ENCODE data around the gene LZIC.

LZIC gene

DNA sequence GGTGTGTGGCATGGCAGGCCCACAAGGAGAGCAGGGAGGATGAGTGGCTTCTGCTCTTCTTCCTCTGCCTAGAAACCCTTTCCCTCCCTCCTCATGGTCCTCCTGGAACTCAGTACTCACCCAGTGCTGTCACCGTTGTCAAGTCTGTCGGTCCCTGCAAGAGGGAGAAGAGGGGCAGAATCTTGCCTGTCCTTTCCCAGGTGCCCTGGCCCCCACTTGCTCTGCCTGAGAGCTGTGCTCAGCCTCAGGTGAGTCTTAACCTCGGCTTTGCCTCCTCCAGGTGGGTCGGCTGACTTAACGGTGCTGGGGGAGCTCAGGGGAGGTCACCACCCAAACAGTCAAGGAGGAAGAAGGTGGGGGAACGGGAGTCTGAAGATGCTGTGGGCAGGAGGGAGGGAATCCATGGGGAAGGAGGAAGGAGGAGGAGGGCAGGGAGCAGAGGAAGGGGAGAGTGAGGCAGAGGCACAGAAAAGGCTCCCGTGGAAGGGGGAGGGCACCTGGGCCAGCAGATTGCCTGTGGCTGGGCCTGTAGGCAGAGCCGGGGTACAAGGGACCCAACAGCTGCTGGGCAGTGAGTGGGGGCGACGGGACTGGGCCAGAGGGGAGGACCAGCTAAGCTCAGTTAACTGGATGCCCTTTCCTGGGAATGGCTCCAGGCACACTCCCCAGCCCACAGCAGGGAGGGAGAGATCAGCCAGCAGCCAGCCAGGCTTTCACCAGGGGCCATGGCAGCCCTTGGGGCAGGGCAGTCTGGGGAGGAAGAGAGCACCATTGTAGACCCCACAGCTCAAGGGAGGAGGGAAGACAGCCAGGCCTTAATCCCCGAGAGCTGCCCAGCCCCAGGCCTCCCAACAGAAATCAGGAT is 59.4 kb downstream of the LZIC start:
- DNase-seq, result no peak

DNA sequence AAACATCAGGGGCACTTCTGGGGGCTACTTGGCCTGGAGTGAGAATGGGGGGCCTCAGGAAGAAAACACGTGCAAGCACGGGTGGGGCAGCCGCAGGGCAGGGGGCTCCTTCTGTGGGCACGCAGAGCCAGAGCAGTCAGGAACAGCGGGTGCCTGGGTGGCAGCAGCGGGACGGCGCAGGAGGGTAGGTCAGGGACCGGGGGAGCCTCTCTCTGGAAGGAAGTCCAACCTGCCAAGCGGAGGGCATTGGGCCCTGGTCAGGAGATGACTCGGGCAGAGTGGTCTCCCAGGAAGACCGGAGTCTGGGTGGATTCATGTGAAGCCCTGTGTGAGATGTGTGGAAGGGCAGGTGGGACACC is 60.3 kb downstream of the LZIC start:
- DNase-seq, result no peak

DNA sequence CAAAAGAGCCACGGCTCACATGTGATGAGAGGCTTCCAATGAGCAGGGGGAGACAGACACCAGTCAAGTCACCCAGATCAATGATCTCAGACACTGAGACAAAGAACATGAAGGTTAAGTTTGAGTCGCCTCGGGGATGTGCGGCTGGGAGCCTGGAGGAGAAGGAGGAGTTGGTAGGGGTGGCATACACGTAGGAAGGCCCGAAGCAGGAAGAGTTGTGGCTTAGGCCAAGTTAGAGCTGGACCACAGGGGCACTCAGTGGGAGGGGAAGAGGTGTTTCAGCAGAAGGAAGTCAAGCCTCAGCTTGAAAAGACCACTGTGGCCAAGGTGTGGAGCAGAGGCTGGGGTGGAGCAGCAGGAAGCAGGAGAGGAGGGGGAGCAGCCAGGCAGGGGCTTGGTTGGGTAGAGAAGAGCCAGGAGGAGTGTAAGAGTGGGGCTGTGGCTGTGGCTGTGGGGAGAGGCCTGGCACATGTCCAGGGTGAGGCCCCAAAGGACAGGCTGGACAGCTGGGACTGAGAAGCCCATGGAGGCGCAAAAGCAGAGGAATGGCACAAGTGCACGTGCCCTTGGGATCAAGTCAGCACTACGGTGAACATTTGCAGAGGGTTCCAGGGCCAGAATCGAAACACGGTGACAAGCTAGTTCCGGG is 60.8 kb downstream of the LZIC start:
- no peak for DNase-seq

DNA sequence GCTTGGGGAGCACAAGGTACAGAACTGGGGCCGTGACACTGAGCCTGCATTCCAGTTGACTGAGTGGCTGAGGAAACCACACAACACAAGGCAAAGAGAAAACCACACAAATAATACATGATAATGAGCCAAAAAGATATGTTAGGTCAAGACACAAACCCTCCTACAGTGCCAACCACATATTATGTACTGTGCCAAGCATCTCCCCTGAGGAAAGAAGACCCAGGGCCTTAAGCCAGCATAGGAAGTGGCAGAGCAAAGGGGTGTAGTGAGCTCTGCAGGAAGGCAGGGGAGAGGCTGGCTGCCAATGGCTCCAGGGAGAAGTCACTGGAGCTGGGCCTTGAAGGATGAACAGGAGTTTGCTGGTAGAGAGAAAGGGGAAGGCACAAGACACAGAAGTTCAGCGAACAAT is 61.3 kb downstream of the LZIC start:
- no peak for DNase-seq
